Measurements from ENCODE around the gene PLEKHA7.
"Not testable (repeated sequence)": the region's sequence is repeated elsewhere in the genome, so short reads cannot be mapped to it uniquely, and the experiment has no call there.

The PLEKHA7 gene

GRCh38 chr11:16979703-16980622 lies 34.3 kb downstream of the PLEKHA7 start:
- DNase-seq (ENCODE audit: low read depth in 3 of 3): no peak

- no peak for DNase-seq (ENCODE audit: low read depth in 3 of 3)
These were observed 36.3 kb downstream of the PLEKHA7 start for GRCh38 chr11:16977994-16978315.

GRCh38 chr11:16977136-16977993 lies 36.8 kb downstream of the PLEKHA7 start:
- no peak for DNase-seq (ENCODE audit: low read depth in 3 of 3)

- no peak for DNase-seq (ENCODE audit: low read depth in 3 of 3)
These were observed 37.8 kb downstream of the PLEKHA7 start for GRCh38 chr11:16976379-16976778.

- no peak for DNase-seq (ENCODE audit: low read depth in 3 of 3)
These were observed 38.3 kb downstream of the PLEKHA7 start for GRCh38 chr11:16975906-16976305.

GRCh38 chr11:16973338-16973964 lies 40.8 kb downstream of the PLEKHA7 start:
- no peak for DNase-seq (ENCODE audit: low read depth in 3 of 3)

- DNase-seq (ENCODE audit: low read depth in 3 of 3): no peak
These were observed 44.9 kb downstream of the PLEKHA7 start for GRCh38 chr11:16969010-16969999.

DNA sequence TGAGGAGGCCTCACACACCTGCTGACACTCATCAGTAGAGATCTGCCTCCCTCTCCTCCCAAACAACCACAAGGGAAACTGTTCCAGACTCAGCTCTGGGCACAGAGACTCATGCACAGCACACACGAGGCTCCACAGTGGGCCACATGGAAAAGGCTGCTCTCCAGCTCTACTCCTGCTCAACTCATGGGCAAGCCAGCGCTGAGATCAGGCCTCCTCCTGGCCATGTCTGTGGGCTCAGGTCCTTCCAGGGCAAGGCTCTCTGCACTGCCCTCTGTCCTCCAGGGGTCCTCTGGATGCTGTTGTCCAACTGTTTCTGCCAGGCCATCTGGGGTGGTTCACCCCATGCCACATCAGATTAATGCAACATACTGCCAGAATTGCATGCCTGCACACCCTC lies 46.0 kb downstream of the PLEKHA7 start:
- no peak for DNase-seq (ENCODE audit: low read depth in 3 of 3)

- DNase-seq (ENCODE audit: low read depth in 3 of 3): no peak
These were observed 47.1 kb downstream of the PLEKHA7 start for GRCh38 chr11:16966930-16967671.

- DNase-seq (ENCODE audit: low read depth in 3 of 3): no peak
These were observed 49.7 kb downstream of the PLEKHA7 start for GRCh38 chr11:16964501-16964900.

DNA sequence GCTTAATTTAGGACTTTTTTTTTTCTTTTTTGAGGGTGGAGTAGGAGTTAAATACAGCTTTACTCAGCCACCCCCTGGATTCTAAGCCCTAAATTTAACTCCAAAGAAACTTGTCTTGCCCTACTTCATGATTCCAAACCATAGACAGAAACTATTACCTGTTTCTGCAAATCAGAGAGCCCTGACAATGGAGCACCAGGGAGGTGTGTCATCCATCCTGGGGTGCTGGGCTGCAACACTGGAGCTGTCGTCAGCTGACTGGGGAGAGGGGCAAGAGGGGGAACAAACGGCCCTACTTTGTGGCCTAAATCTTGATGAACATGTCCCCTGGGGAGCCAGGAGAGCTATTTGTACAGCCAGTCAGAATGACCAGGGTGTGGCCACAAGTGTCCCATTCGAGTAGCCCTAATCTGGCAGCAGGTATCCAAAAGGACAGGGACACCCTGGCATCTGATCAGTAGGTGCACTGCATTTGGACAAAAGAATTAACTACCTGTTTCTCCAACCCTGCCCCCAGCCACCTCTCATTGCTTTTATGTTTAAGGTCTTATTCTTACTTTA lies 50.8 kb downstream of the PLEKHA7 start:
- DNase-seq (ENCODE audit: low read depth in 3 of 3): no peak

GRCh38 chr11:16962589-16962988 lies 51.6 kb downstream of the PLEKHA7 start:
- not testable (repeated sequence) for DNase-seq (ENCODE audit: low read depth in 3 of 3)

GRCh38 chr11:16962146-16962545 lies 52.1 kb downstream of the PLEKHA7 start:
- DNase-seq (ENCODE audit: low read depth in 3 of 3): no peak

DNA sequence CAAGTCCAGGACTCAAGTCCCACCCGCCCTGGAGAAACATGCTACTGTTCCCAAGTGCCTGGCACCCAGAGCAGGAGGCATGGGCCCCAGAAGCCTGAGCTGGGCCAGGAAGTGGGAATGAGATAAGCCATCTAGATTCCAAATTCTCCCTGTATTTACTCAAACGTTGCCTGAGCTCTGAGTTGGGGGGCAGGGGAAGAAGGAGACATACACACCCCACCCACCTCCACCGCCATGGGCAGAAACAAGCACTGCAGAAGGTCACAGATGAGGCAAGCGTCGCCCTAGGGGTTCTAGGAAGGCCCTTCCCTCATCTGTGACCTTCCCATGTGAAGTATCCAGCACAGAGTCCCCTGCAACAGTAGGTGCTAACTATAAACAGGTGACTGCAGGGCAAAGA lies 54.0 kb downstream of the PLEKHA7 start:
- no peak for DNase-seq (ENCODE audit: low read depth in 3 of 3)

- no peak for DNase-seq (ENCODE audit: low read depth in 3 of 3)
These were observed 54.6 kb downstream of the PLEKHA7 start for GRCh38 chr11:16959602-16960001.

- no peak for DNase-seq (ENCODE audit: low read depth in 3 of 3)
These were observed 55.4 kb downstream of the PLEKHA7 start for GRCh38 chr11:16958833-16959232.

- no peak for DNase-seq (ENCODE audit: low read depth in 3 of 3)
These were observed 57.6 kb downstream of the PLEKHA7 start for GRCh38 chr11:16956538-16957153.

- DNase-seq (ENCODE audit: low read depth in 3 of 3): no peak
These were observed 60.6 kb downstream of the PLEKHA7 start for GRCh38 chr11:16953663-16954062.

DNA sequence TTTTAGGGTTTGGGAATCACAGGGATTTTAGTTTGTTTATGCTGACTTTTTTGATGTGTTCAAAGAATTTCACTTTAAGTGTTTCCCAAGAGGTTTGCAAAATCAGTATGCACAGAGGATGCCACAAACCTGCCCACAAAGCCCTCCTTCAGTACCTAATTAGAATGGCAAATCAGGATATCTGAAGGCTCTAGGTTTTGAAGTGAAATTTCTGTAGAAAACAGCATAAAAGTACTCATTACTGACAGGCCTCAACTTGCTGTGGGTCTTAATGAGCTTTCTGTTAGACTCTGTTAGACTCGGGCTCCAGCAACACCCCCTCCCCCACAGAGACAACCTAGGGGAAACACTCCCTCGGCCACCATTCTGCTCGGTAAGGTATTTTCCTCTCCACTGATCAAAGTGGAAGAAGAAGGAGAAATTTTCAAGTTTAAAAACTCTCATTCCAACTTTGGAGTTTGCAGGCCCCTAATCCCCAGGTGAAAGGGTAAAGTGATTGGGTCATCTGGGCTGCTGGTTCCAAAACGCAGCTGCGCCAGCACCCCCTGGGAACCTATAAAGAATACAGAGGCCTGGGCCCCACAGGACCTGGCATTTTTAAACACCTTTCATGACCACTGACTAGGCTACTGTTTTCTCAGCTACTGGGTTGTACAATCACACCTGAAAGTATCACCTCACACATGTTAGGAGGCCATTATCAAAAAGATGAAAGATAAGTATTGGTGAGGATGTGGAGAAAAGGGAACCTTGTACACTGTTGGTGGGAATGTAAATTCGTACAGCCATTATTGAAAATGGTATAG lies 67.5 kb downstream of the PLEKHA7 start:
- DNase-seq (ENCODE audit: low read depth in 3 of 3): no peak

Measured in stimulated activated CD4-positive, alpha-beta T cell treated with anti-CD3 and anti-CD28 coated beads, TNF-alpha, amount 100 ng/mL, for 24 hours (primary cell).